ENCODE results near the gene DGKG.

Gene DGKG

GRCh38 chr3:186382217-186382885, 20.3 kb upstream of the DGKG start:
- H3K36me3 ChIP-seq = no peaks in the 10 kb centered on the region
- H3K4me1 ChIP-seq = peaks cover 0 to 15% (median 7%) of the 10 kb centered on the region in 4 donors
- no peak overlapping the region for H3K4me3 ChIP-seq
- H3K27ac ChIP-seq = no peak overlapping the region
- no peak for DNase-seq
- TF ChIP-seq CTCF (IDR thresholded peaks at IDR 0.05) = no peak
- no peaks in the 10 kb centered on the region for H3K9me3 ChIP-seq
- no peaks in the 10 kb centered on the region for H3K27me3 ChIP-seq
- intact Hi-C loops (cut with DNase I; ENCODE audit: low total_unique reads) = no loop called here

GRCh38 chr3:186381424-186382216, 19.6 kb upstream of the DGKG start:
- DNase-seq = no peak
- intact Hi-C loops (cut with DNase I; ENCODE audit: low total_unique reads) = no loop called here
- H3K27ac ChIP-seq = no peak overlapping the region

GRCh38 chr3:186380622-186381380, 18.8 kb upstream of the DGKG start:
- TF ChIP-seq CTCF (IDR thresholded peaks at IDR 0.05) = no peak
- DNase-seq = no peak
- no peak overlapping the region for H3K4me3 ChIP-seq
- no peaks in the 10 kb centered on the region for H3K36me3 ChIP-seq
- peaks cover 0 to 15% (median 7%) of the 10 kb centered on the region in 4 donors for H3K4me1 ChIP-seq
- intact Hi-C loops (cut with DNase I; ENCODE audit: low total_unique reads) = no loop called here
- no peaks in the 10 kb centered on the region for H3K9me3 ChIP-seq
- H3K27ac ChIP-seq = no peak overlapping the region
- H3K27me3 ChIP-seq = no peaks in the 10 kb centered on the region

More at GRCh38 chr3:186381424-186382216, 19.6 kb upstream of the DGKG start:
- Histone ChIP-seq H3K27me3 (no peaks in the 10 kb centered on the region), H3K4me3 (no peak overlapping the region), H3K36me3 (no peaks in the 10 kb centered on the region), H3K4me1 (peaks cover 0 to 15% (median 7%) of the 10 kb centered on the region in 4 donors), H3K9me3 (no peaks in the 10 kb centered on the region)
- no peak for TF ChIP-seq CTCF (IDR thresholded peaks at IDR 0.05)

GRCh38 chr3:186375443-186375842, 13.4 kb upstream of the DGKG start:
- H3K4me3 ChIP-seq = no peak overlapping the region
- H3K9me3 ChIP-seq = no peaks in the 10 kb centered on the region
- no peak overlapping the region for H3K27ac ChIP-seq
- intact Hi-C loops (cut with DNase I; ENCODE audit: low total_unique reads) = no loop called here
- no peaks in the 10 kb centered on the region for H3K36me3 ChIP-seq
- TF ChIP-seq CTCF (IDR thresholded peaks at IDR 0.05) = no peak
- H3K4me1 ChIP-seq = no peaks in the 10 kb centered on the region
- H3K27me3 ChIP-seq = no peaks in the 10 kb centered on the region
- DNase-seq = no peak

GRCh38 chr3:186374376-186374775, 12.3 kb upstream of the DGKG start:
- intact Hi-C loops (cut with DNase I; ENCODE audit: low total_unique reads) = no loop called here
- Histone ChIP-seq H3K9me3 (no peaks in the 10 kb centered on the region), H3K36me3 (no peaks in the 10 kb centered on the region), H3K4me3 (no peak overlapping the region), H3K4me1 (no peaks in the 10 kb centered on the region), H3K27ac (no peak overlapping the region), H3K27me3 (no peaks in the 10 kb centered on the region)
- DNase-seq = no peak
- no peak for TF ChIP-seq CTCF (IDR thresholded peaks at IDR 0.05)

Measured in tibial artery (tissue), 4 donors.